Measurements from ENCODE around the gene RNF152.
"Not testable (repeated sequence)": the region's sequence is repeated elsewhere in the genome, so short reads cannot be mapped to it uniquely, and the experiment has no call there.

RNF152 gene

GRCh38 chr18:61782545-61782944, 110.3 kb downstream of the RNF152 start:
- in situ Hi-C loops (cut with HindIII; ENCODE audit: low sequenced_read_pairs): no loop called here
- TF ChIP-seq, protein P1, sequence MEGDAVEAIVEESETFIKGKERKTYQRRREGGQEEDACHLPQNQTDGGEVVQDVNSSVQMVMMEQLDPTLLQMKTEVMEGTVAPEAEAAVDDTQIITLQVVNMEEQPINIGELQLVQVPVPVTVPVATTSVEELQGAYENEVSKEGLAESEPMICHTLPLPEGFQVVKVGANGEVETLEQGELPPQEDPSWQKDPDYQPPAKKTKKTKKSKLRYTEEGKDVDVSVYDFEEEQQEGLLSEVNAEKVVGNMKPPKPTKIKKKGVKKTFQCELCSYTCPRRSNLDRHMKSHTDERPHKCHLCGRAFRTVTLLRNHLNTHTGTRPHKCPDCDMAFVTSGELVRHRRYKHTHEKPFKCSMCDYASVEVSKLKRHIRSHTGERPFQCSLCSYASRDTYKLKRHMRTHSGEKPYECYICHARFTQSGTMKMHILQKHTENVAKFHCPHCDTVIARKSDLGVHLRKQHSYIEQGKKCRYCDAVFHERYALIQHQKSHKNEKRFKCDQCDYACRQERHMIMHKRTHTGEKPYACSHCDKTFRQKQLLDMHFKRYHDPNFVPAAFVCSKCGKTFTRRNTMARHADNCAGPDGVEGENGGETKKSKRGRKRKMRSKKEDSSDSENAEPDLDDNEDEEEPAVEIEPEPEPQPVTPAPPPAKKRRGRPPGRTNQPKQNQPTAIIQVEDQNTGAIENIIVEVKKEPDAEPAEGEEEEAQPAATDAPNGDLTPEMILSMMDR (IDR thresholded peaks at IDR 0.05; ENCODE audit: low read depth, low read length, missing control alignments): no peak
- no peak overlapping the region for H3K4me3 ChIP-seq (ENCODE audit: low read depth, low read length)
- no peak for DNase-seq (ENCODE audit: low read depth)

DNA sequence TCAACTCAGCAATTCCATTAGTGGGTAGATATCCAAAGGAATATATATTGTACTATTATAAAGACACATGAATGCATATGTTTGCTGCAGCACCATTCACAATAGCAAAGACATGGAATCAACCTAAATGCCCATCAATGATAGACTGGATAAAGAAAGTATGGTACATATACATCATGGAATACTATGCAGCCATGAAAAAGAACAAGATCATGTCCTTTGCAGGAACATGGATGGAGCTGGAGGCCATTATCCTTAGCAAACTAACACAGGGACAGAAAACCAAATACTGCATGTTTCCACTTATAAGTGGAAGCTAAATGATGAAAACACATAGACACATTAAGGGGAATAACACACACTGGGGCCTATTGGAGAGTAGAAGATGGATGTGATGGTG, 116.6 kb downstream of the RNF152 start:
- in situ Hi-C loops (cut with HindIII; ENCODE audit: low sequenced_read_pairs); H3K4me3 ChIP-seq (ENCODE audit: low read depth, low read length); DNase-seq (ENCODE audit: low read depth): not testable (repeated sequence)

DNA sequence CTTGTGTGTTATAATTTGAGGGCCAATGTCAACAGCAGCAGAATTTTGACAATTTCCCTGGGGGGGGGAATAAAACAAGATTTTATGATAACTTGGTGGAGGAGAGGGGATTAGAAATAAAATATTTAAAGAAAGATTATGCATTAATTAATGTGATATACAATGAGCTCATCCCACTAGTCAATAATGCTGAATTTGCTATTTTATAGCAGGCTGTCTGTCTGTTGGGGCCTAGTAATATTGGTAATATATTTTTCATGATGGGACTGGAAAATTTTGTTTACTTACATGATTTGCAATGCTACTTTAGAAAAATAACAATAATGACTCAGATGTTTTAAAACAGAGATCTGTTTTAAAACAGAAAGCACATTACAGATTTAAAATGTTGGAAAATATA, 118.0 kb downstream of the RNF152 start:
- in situ Hi-C loops (cut with HindIII; ENCODE audit: low sequenced_read_pairs): no loop called here
- no peak for DNase-seq (ENCODE audit: low read depth)
- H3K4me3 ChIP-seq (ENCODE audit: low read depth, low read length): no peak overlapping the region
- TF ChIP-seq, protein P1 (IDR thresholded peaks at IDR 0.05; ENCODE audit: low read depth, low read length, missing control alignments): no peak

GRCh38 chr18:61772293-61772848, 120.4 kb downstream of the RNF152 start:
- H3K4me3 ChIP-seq (ENCODE audit: low read depth, low read length): no peak overlapping the region
- TF ChIP-seq, protein P1 (IDR thresholded peaks at IDR 0.05; ENCODE audit: low read depth, low read length, missing control alignments): no peak
- DNase-seq (ENCODE audit: low read depth): no peak
- in situ Hi-C loops (cut with HindIII; ENCODE audit: low sequenced_read_pairs): no loop called here

DNA sequence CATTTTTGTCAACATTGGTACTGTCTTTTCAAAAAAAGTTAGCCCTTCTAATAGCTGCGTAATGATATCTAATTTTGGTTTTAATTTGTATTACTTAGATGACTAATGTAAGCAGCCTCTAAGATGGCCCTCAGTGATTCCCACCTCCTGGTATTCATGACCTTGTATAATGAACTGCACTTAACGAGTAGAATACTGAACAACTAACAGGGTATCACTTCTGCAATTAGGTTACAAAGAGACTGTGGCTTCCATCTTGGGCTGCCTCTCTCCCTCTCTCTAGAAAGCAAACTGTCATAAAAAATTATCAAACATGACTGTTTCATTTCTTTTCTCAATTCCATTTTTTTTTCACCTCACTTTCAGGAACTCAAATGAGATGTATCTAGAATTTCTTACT, 120.9 kb downstream of the RNF152 start:
- TF ChIP-seq, protein P1 (IDR thresholded peaks at IDR 0.05; ENCODE audit: low read depth, low read length, missing control alignments): no peak
- DNase-seq (ENCODE audit: low read depth): no peak
- in situ Hi-C loops (cut with HindIII; ENCODE audit: low sequenced_read_pairs): no loop called here
- no peak overlapping the region for H3K4me3 ChIP-seq (ENCODE audit: low read depth, low read length)

DNA sequence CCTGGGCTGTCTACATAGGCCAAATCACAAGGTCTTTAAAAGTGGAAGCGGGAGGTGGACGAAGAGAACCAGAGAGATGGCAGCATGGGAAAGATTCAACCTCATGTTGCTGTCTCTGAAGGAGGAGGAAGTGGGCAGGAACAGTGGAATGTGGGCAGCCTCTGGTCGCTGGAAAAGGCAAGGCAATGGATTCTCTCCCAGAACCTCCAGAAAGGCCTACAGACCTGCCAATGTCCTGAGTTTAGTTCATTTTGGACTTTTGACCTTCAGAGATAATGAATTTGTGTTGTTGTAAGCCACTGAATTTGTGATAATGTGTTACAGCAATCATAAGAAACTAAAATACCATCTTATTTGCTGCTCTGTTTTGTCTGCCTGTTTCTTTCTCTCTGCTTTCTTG, 122.5 kb downstream of the RNF152 start:
- H3K4me3 ChIP-seq (ENCODE audit: low read depth, low read length): no peak overlapping the region
- in situ Hi-C loops (cut with HindIII; ENCODE audit: low sequenced_read_pairs): no loop called here
- no peak for DNase-seq (ENCODE audit: low read depth)
- TF ChIP-seq, protein P1 (IDR thresholded peaks at IDR 0.05; ENCODE audit: low read depth, low read length, missing control alignments): no peak

DNA sequence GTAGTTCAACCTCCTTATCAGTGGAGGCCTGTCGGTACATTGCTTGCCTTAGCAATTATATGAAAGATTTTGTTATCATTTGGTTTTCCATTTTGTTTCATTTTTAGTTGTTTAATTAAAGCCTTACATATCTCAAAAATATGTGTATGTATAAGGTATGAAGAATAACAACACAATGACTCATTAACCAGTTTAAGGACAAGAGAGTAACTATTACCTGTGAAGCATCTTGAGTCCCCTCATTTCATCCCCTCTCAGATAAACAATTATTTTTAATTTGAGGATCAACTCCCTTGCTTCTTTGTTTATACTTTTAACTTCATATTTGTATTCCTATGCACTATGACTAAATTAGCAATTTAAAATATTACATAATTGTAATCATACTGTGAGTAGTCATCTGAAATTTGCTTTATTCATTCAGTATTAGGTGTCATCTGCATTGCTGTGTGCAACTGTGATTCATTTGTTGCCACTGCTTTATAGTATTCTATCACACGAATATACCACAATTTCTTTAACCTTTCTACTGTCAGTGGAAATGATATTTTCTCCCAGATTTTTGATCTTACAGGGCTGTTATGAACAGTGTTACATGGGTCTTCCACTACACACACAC, 126.4 kb downstream of the RNF152 start:
- in situ Hi-C loops (cut with HindIII; ENCODE audit: low sequenced_read_pairs): no loop called here
- TF ChIP-seq, protein P1 (IDR thresholded peaks at IDR 0.05; ENCODE audit: low read depth, low read length, missing control alignments): no peak
- H3K4me3 ChIP-seq (ENCODE audit: low read depth, low read length): no peak overlapping the region
- no peak for DNase-seq (ENCODE audit: low read depth)
